ENCODE measurements around the gene DBN1.

DBN1 gene

GRCh38 chr5:177492841-177493240, 19.4 kb upstream of the DBN1 start:
- ChIA-PET CTCF (interaction anchor here (0.7 to 1.1 kb wide), 3 partner anchors 8 to 47 kb away, joined by 3 to 6 read pairs (median 5); no protein-coding TSS in a partner anchor), POLR2A (ENCODE audit: low non-redundant PET) (no interaction called here)

GRCh38 chr5:177491983-177492746, 18.7 kb upstream of the DBN1 start:
- CTCF ChIA-PET = interaction anchor here (0.9 to 1.5 kb wide), 5 partner anchors 9 to 89 kb away, joined by 3 to 14 read pairs (median 5); no protein-coding TSS in a partner anchor
- TF ChIP-seq CTCF (conservative IDR thresholded peaks at IDR 0.05; ENCODE audit: low read depth) = no peak
- no peak for DNase-seq (ENCODE audit: low spot score)
- POLR2A ChIA-PET (ENCODE audit: low non-redundant PET) = interaction anchor here (0.6 kb wide), 1 partner anchor 241 kb away, joined by 3 read pairs; no protein-coding TSS in a partner anchor
- H3K27ac ChIP-seq = peak overlapping the region; percentile 96

More at GRCh38 chr5:177492841-177493240, 19.4 kb upstream of the DBN1 start:
- peak overlapping the region; percentile 96 for H3K27ac ChIP-seq
- DNase-seq (ENCODE audit: low spot score) = no peak
- TF ChIP-seq CTCF (conservative IDR thresholded peaks at IDR 0.05; ENCODE audit: low read depth) = no peak

GRCh38 chr5:177491429-177491945, 18.1 kb upstream of the DBN1 start:
- no peak for DNase-seq (ENCODE audit: low spot score)
- POLR2A ChIA-PET (ENCODE audit: low non-redundant PET) = no interaction called here
- peak; percentile 96 for TF ChIP-seq CTCF (conservative IDR thresholded peaks at IDR 0.05; ENCODE audit: low read depth)
- CTCF ChIA-PET = interaction anchor here (0.6 to 1.5 kb wide), 4 partner anchors 13 to 88 kb away, joined by 3 to 14 read pairs (median 4); no protein-coding TSS in a partner anchor
- H3K27ac ChIP-seq = peak overlapping the region; percentile 96

GRCh38 chr5:177490992-177491391, 17.6 kb upstream of the DBN1 start:
- peak overlapping the region; percentile 96 for H3K27ac ChIP-seq
- no peak for DNase-seq (ENCODE audit: low spot score)
- ChIA-PET CTCF (interaction anchor here (0.6 to 1.5 kb wide), 4 partner anchors 12 to 88 kb away, joined by 3 to 14 read pairs (median 4); no protein-coding TSS in a partner anchor), POLR2A (ENCODE audit: low non-redundant PET) (no interaction called here)
- no peak for TF ChIP-seq CTCF (conservative IDR thresholded peaks at IDR 0.05; ENCODE audit: low read depth)

GRCh38 chr5:177490311-177490991, 17.0 kb upstream of the DBN1 start:
- POLR2A ChIA-PET (ENCODE audit: low non-redundant PET) = no interaction called here
- TF ChIP-seq CTCF (conservative IDR thresholded peaks at IDR 0.05; ENCODE audit: low read depth) = no peak
- CTCF ChIA-PET = interaction anchor here (0.8 kb wide), 1 partner anchor 16 kb away, joined by 3 read pairs; no protein-coding TSS in a partner anchor
- DNase-seq (ENCODE audit: low spot score) = no peak
- peak overlapping the region; percentile 96 for H3K27ac ChIP-seq

GRCh38 chr5:177489119-177489716, 15.8 kb upstream of the DBN1 start:
- no peak for TF ChIP-seq CTCF (conservative IDR thresholded peaks at IDR 0.05; ENCODE audit: low read depth)
- POLR2A ChIA-PET (ENCODE audit: low non-redundant PET) = no interaction called here
- CTCF ChIA-PET = interaction anchor here (1.4 kb wide), 2 partner anchors 11 to 12 kb away, joined by 4 to 9 read pairs; no protein-coding TSS in a partner anchor
- peak overlapping the region; percentile 96 for H3K27ac ChIP-seq
- DNase-seq (ENCODE audit: low spot score) = no peak

Measured in RWPE1 (cell line).